ENCODE measurements around the gene RANBP10. TPM values are rescaled to one million over a fixed set of nuclear protein-coding genes. Genes with fewer than 3 reads are reported as not detected.

RANBP10 gene
- total and polyA plus RNA-seq, 9 of the 15 experiments (the other 6 are each of a cell fraction or from before 2014, with no cell fraction given): 0.61 to 19.3 (median 5.9) TPM

GRCh38 chr16:67719778-67720144, 86.6 kb downstream of the RANBP10 start (continued):
- TF ChIP-seq USF1 (CRISPR knock-in tag; IDR thresholded peaks at IDR 0.05): peak; percentile 82
- TF ChIP-seq ZNF280A (IDR thresholded peaks at IDR 0.05; ENCODE audit: low read depth, partially characterized antibody): no peak
- TF ChIP-seq NCOR1 (IDR thresholded peaks at IDR 0.05): no peak
- no peak for TF ChIP-seq GTF2A2 (tag; IDR thresholded peaks at IDR 0.05)
- TF ChIP-seq ZNF75A (CRISPR knock-in tag; IDR thresholded peaks at IDR 0.05): no peak
- no peak for TF ChIP-seq RAD21 (CRISPR knock-in tag; conservative IDR thresholded peaks at IDR 0.05 in 1 of 2, IDR thresholded peaks at IDR 0.05 in 1 of 2)
- no peak for TF ChIP-seq ILF3 (IDR thresholded peaks at IDR 0.05; ENCODE audit: borderline replicate concordance)
- TF ChIP-seq ZNF507 (tag; conservative IDR thresholded peaks at IDR 0.05): no peak
- peak; percentile 81; the same call in 1 of the 2 replicates for TF ChIP-seq GTF2E2 (tag; IDR thresholded peaks at IDR 0.05)
- TF ChIP-seq RAD51 (IDR thresholded peaks at IDR 0.05; ENCODE audit: borderline replicate concordance, low read depth): peak; percentile 72; the same call in 1 of the 2 replicates
- TF ChIP-seq PPARD (CRISPR knock-in tag; IDR thresholded peaks at IDR 0.05): no peak
- TF ChIP-seq CEBPG (CRISPR knock-in tag; IDR thresholded peaks at IDR 0.05): no peak
- no peak for TF ChIP-seq CEBPG (tag; conservative IDR thresholded peaks at IDR 0.05 in 1 of 2, IDR thresholded peaks at IDR 0.05 in 1 of 2)
- no peak for TF ChIP-seq XRCC4 (IDR thresholded peaks at IDR 0.05; ENCODE audit: extremely low read depth, insufficient read depth, insufficient read length)
- TF ChIP-seq GTF3C2 (IDR thresholded peaks at IDR 0.05; ENCODE audit: borderline replicate concordance, extremely low read depth, insufficient read length): no peak
- TF ChIP-seq ETV6 (IDR thresholded peaks at IDR 0.05; ENCODE audit: borderline replicate concordance in 1 of 2, low read depth in 2 of 2, low read length in 1 of 2): no peak
- TF ChIP-seq ETV6 (CRISPR knock-in tag; IDR thresholded peaks at IDR 0.05; ENCODE audit: borderline replicate concordance): no peak
- no peak for TF ChIP-seq HBP1 (CRISPR knock-in tag; IDR thresholded peaks at IDR 0.05)
- TF ChIP-seq BRCA1 (IDR thresholded peaks at IDR 0.05): no peak
- no peak for TF ChIP-seq BRCA1 (CRISPR knock-in tag; IDR thresholded peaks at IDR 0.05)
- peak; percentile 74 for TF ChIP-seq TFAP4 (CRISPR knock-in tag; IDR thresholded peaks at IDR 0.05; ENCODE audit: borderline replicate concordance)
- TF ChIP-seq TRIM24 (IDR thresholded peaks at IDR 0.05): no peak
